ENCODE measurements around the gene MYO16. TPM values are rescaled to one million over a fixed set of nuclear protein-coding genes. Genes with fewer than 3 reads are reported as not detected.

Gene MYO16
- total and polyA plus RNA-seq, 12 donors = 0.56 to 2.4 (median 1.4) TPM

DNA sequence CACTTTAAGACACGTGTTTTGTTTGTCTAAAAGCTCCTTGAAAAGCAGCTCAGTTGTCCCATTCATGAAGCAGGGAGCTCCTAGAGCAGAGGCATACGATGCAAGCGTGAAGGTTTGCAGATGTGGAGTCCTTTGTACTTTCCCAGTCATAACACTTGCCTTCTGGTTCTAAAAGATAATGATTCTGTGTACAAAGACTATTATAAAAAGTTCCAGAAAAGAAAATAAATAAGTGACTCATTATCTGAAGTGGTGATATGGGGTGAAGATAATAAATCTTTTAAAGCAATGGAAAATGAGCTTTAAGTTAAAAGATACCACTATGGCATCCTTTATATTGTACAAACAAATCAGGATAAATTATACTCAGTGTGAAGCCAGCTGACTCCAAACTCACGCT is 569.9 kb downstream of the MYO16 start:
- no peak for TF ChIP-seq POLR2A (IDR thresholded peaks at IDR 0.05)
- TF ChIP-seq, protein P1, sequence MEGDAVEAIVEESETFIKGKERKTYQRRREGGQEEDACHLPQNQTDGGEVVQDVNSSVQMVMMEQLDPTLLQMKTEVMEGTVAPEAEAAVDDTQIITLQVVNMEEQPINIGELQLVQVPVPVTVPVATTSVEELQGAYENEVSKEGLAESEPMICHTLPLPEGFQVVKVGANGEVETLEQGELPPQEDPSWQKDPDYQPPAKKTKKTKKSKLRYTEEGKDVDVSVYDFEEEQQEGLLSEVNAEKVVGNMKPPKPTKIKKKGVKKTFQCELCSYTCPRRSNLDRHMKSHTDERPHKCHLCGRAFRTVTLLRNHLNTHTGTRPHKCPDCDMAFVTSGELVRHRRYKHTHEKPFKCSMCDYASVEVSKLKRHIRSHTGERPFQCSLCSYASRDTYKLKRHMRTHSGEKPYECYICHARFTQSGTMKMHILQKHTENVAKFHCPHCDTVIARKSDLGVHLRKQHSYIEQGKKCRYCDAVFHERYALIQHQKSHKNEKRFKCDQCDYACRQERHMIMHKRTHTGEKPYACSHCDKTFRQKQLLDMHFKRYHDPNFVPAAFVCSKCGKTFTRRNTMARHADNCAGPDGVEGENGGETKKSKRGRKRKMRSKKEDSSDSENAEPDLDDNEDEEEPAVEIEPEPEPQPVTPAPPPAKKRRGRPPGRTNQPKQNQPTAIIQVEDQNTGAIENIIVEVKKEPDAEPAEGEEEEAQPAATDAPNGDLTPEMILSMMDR (IDR thresholded peaks at IDR 0.05) = no peak
- Histone ChIP-seq H3K4me3 (no peak overlapping the region), H3K4me1 (replicated peaks in 1 of 2) (no peaks in the 10 kb centered on the region), H3K27me3 (no peaks in the 10 kb centered on the region), H3K27ac (no peak overlapping the region), H3K9me3 (replicated peaks in 1 of 3) (no peaks in the 10 kb centered on the region), H3K36me3 (replicated peaks in 1 of 2) (no peaks in the 10 kb centered on the region)
- 64 to 71% (median 66%) methylated on average over 4 of the region's 4 CpGs for WGBS, 4 donors
- DNase-seq = no peak
- intact Hi-C loops (cut with DNase I) = no loop called here

DNA sequence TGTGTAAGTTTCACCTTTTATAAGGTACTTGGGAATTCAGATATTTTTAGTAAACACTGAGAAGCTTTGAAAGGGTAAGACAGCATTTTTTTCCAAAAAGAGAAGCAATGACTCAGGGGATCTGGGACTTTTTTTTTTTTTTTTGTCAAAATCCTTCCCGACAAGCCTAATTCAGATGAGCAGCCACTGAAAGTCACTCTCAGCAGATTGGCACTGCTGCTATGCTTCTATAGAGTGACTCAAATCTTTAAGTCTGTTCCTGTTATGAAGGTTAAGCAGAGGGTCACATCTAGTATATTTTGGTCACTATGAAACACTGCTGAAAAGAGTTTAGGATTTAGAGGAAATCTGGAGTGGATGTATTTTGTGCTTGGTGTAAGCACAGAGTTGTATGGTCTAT is 571.1 kb downstream of the MYO16 start:
- intact Hi-C loops (cut with DNase I) = no loop called here
- Histone ChIP-seq H3K27ac (no peak overlapping the region), H3K4me3 (no peak overlapping the region), H3K36me3 (replicated peaks in 1 of 2) (no peaks in the 10 kb centered on the region), H3K9me3 (replicated peaks in 1 of 3) (no peaks in the 10 kb centered on the region), H3K27me3 (no peaks in the 10 kb centered on the region), H3K4me1 (replicated peaks in 1 of 2) (no peaks in the 10 kb centered on the region)
- TF ChIP-seq POLR2A (IDR thresholded peaks at IDR 0.05) = no peak
- TF ChIP-seq, protein P1 (IDR thresholded peaks at IDR 0.05) = no peak
- 38 to 70% (median 46%) methylated on average over 1 of the region's 1 CpG for WGBS, 4 donors
- no peak for DNase-seq

DNA sequence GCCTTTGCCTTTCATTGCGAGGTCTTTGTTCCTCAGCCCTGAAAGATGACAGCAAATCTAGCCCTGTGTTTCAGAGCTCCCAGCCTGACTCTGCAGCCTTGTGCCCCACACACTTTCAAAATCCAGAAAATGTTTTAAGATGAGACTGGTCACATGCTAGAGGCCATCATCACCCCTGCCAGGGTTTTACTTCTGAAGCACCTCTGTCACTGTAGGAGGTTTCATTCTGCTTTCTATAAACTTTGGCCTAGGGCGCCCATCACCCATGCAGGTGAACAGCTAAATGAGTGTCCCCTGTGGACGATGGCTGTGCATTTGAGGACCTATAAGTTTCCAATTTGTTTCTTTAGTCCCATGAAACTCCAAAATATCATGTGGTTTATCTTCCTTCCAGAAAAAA is 574.2 kb downstream of the MYO16 start:
- no peaks in the 10 kb centered on the region for H3K36me3 ChIP-seq (replicated peaks in 1 of 2)
- 93 to 98% (median 94%) methylated on average over 3 of the region's 3 CpGs for WGBS, 4 donors
- H3K4me1 ChIP-seq (replicated peaks in 1 of 2) = no peaks in the 10 kb centered on the region
- H3K27ac ChIP-seq = no peak overlapping the region
- H3K27me3 ChIP-seq = no peaks in the 10 kb centered on the region
- DNase-seq = no peak
- no peak overlapping the region for H3K4me3 ChIP-seq
- intact Hi-C loops (cut with DNase I) = no loop called here
- H3K9me3 ChIP-seq (replicated peaks in 1 of 3) = no peaks in the 10 kb centered on the region
- TF ChIP-seq POLR2A (IDR thresholded peaks at IDR 0.05) = no peak

DNA sequence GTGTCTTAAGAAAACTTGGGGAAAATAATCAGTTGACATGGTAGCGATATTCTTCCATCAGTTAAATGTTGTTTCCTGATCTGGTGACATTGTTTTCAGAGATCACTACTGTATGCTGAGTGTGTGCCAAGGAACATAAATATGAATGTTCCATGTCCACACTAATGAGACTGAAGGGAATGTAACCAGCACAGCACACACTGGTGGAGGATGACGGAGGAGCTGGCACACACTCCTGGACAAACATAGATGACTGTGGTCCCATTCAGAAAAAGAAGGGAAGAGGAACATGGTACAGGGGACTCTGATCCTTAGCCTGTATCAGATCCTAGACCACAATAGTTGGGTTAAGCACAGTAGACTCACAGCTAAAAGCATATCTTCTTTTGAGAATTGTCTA is 574.8 kb downstream of the MYO16 start:
- intact Hi-C loops (cut with DNase I) = no loop called here
- no peak overlapping the region for H3K4me3 ChIP-seq
- no peak for DNase-seq
- H3K4me1 ChIP-seq (replicated peaks in 1 of 2) = no peaks in the 10 kb centered on the region
- no peaks in the 10 kb centered on the region for H3K9me3 ChIP-seq (replicated peaks in 1 of 3)
- H3K27ac ChIP-seq = no peak overlapping the region
- WGBS, 4 donors = 75 to 89% (median 82%) methylated on average over 2 of the region's 2 CpGs
- H3K36me3 ChIP-seq (replicated peaks in 1 of 2) = no peaks in the 10 kb centered on the region
- TF ChIP-seq, protein P1 (IDR thresholded peaks at IDR 0.05) = no peak
- TF ChIP-seq POLR2A (IDR thresholded peaks at IDR 0.05) = no peak
- H3K27me3 ChIP-seq = no peaks in the 10 kb centered on the region

DNA sequence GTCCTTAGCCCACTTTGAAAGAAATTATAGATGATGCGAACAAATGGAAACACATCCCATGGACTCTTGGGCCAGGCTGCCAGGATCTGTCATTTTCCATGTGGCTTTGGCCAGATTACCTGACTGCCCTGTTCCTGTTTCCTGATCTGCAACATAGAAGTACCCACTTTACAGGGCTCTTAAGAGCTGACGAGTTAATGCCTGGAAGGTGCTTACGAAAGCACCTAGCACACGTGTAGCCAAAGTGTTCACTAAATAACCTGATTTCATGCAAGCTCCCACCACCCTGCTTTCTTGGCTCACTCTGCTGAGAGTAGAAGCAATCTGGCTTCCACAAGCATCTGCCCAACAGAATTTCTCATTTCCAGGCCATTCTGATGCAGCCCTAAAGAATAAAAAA is 575.2 kb downstream of the MYO16 start:
- no peak overlapping the region for H3K27ac ChIP-seq
- H3K27me3 ChIP-seq = no peaks in the 10 kb centered on the region
- intact Hi-C loops (cut with DNase I) = no loop called here
- no peaks in the 10 kb centered on the region for H3K36me3 ChIP-seq (replicated peaks in 1 of 2)
- 85 to 95% (median 92%) methylated on average over 4 of the region's 4 CpGs for WGBS, 4 donors
- H3K4me1 ChIP-seq (replicated peaks in 1 of 2) = no peaks in the 10 kb centered on the region
- H3K9me3 ChIP-seq (replicated peaks in 1 of 3) = no peaks in the 10 kb centered on the region
- no peak overlapping the region for H3K4me3 ChIP-seq
- no peak for DNase-seq
- no peak for TF ChIP-seq POLR2A (IDR thresholded peaks at IDR 0.05)
- TF ChIP-seq, protein P1 (IDR thresholded peaks at IDR 0.05) = no peak
